Measurements from ENCODE around the gene RTKN.

GRCh38 chr2:74392449-74392743 lies 49.3 kb downstream of the RTKN start:
- TF ChIP-seq CTCF (IDR thresholded peaks at IDR 0.05) (no peak), ESRRA (IDR thresholded peaks at IDR 0.05; ENCODE audit: borderline replicate concordance, low read length) (no peak), SREBF2 (IDR thresholded peaks at IDR 0.05) (no peak), CBX2 (IDR thresholded peaks at IDR 0.05; ENCODE audit: borderline replicate concordance, low read depth) (no peak), JUN (IDR thresholded peaks at IDR 0.05) (no peak), REST (IDR thresholded peaks at IDR 0.05) (no peak)

Measured in A549 (cell line).